SHP77 treated with DMSO at 0.1 percent for 48 hours (cell line): ENCODE results near the gene KCTD5.
A peak's percentile ranks its signal among the peaks of the same experiment; 100 is the strongest.

Experiments used
- DNase-seq: peaks from one replicate; lab custom pipeline; 2025; lab: John Stamatoyannopoulos, UW

KCTD5 gene

DNA sequence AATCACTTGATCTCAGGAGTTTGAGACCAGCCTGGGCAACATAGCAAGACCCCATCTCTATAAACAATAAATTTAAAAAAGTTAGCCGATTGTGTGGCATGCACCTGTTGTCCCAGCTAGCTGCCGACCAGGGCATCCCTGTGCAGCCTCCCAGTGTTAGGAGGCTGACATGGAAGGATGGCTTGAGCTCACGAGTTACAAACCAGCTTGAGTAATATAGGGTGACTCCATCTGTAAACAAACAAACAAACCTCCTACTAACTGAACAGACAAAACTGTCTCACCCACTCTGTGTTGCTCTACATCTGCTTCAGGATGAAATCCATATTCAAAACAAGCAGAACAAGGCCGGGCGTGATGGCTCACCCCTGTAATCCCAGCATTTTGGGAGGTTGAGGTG lies 44.6 kb downstream of the KCTD5 start:
- DNase-seq, result no peak

DNA sequence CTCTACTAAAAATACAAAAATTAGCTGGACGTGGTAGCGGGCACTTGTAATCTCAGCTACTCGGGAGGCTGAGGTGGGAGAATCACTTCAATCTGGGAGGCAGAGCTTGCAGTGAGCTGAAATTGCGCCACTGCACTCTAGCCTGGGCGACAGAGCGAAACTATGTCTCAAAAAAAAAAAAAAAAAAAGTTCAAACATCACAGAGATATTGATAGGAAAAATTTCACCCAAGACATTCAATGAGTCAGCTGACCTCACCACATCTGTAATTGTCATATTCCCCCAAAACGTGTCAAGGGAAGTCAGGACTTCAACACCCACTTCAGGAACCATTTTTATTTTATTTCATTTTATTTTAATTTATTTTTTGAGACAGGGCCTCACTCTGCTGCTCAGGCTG lies 45.7 kb downstream of the KCTD5 start:
- no peak for DNase-seq

DNA sequence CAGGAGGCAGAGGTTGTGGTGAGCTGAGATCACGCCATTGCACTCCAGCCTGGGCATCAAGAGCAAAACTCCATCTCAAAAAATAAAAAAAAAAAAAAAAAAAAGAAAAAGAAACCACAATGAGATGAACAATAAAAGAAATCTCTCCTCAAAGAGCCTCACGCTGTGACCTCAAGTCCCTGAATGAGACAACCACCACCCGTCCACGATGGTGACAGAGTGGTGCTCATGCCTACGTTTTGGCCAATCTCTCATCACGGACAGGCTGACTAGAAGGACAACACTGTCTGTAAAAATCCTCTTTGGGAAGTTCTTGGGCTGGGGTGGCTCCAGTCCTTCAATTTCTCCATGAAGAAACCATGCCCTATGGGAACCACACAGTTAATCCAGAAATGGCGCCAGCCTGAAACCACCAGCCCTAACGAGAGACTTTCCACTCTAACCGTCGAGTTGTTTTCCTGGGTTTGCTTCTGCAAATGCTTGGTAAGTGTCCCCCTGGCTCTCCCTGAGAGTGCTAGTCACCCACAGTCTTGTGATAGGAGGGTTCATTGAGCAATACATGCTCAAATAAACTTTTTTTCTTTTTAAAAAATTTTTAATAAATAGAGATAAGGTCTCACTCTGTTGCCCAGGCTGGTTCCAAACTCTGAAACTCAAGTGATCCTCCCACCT lies 52.7 kb downstream of the KCTD5 start:
- DNase-seq, result no peak

DNA sequence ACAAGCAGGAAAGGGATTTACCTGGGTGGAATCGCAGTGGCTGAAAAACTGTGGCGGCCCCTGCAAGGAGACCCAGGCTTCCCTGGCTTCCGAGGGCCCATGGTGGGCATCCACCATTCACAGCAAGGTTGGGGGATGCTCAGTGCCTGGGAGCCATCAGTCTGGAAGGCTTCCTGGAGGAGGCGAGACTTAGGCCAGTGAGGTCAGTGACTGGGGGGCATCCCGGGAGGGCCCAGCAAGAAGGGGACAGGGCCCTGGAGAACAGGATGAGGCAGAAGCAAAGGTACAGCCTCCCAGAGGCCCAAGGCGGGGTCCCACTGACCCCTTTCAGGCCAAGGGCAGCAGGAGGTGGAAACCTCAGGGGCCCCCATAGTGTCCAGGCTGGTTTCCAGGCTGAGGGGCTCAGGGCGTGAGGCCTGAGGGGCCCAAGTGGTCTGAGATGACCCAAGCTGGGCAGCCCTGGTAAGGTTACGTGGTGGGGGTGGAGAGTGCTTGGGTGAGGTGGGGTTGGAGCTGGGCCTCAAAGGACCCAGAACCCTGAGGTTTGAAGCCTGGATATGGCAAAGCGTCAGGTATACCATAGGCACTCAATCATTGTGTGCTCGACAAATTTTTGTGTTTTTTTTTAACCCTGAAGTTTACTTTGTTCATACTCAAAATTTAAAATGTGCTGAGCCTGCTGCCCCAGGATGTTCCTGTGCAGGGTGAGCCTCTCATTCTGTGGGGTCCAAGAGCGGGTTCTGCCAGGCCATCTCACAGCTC lies 54.3 kb downstream of the KCTD5 start:
- no peak for DNase-seq

DNA sequence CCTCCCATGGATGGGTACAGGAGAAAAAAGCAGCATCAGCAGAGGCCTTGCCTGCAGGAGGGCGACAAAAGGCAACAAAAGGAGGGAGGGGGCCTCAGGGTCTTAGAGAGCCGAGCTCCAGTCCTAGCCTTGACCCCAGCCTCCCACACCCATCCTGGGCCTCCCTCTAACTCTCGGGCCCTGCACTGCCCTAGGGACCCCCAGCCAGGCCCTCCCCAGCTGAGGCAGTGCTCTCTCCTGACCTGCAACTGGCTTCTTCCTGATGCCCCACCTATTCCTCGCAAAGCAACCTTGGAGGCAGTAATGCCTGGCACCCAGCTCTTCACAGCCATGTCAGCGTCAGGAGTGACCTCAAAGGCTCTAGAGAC lies 54.9 kb downstream of the KCTD5 start:
- DNase-seq, result no peak

DNA sequence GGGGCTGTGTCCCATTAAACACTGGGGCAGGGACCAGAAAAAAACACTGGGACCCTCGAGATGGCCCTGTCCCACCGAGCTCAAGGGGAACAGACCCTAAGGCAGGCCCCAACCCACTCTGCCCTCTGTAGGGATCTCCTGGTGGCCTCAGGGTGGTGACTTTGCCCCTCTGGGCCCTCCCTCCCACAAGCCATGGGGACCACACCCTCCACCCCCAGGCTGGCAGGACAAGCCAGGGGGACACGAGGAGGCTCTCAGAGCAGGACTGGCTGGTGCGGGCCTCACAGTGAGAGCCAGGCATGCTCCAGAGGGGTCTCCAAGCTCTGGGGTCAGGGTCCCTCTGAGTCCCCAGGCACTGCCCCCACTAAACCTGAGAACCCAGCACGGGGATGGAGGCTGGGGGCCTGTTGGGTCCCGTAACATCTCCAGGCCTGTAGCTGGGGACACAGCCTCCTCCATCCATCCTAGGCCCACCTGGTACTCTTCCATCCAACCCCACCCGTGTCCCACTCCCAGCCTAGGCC lies 55.6 kb downstream of the KCTD5 start:
- DNase-seq, result no peak

DNA sequence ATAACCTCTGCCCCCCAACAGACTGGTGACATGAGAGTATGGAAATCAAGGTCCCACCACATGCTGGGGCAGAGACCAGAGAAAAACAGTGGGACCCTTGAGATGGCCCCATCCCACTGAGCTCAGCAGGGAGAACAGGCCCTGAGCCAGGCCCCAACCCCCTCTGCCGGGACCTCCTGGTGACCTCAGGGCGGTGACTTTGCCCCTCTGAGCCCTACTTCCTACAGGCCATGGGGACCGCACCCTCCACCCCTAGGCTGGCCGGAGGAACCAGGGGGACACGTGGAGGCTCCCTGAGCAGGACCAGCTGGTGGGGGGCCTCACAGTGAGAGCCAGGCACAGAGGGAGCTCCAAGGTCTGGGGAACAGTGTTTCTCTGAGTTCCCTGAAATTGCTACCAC lies 56.3 kb downstream of the KCTD5 start:
- DNase-seq, result no peak

DNA sequence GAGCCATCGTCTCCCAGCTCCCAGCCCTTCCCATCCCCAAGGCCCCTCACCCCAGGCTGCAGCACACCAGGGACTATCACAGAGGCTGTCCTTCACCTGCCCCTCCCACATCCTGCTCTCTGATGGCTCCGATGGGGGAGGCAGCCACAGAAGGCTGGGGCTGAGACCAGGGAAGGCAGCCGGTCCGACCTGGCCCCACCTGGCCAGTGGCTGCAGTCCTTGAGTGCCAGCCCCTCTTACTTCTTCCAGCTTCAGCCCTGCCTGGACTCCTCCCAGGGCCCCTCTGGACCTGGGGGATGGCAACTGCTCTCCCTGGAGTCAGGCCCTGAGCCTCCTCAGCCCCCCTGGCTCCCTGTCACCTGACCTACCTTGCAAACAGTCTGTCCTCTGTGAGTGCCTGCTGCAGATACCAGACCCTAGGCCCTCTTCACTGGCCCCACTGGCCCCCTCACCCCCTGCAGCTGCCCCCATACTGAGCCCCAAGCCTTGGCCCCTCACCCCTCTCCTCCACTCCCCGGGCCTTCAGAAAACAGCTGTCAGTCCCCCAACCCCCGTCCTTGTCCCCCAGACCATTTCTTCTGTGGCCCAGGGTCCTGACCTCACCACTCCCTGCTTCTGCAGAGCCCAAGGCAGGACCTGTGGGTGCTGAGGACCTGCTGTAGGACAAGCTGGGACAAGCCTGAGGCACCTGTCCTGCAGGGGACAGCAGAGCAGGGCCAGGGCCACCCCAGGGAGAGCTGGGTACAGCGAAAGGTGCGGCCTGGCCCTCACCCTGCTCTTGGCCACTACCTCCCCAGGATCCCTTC lies 57.5 kb downstream of the KCTD5 start:
- no peak for DNase-seq

DNA sequence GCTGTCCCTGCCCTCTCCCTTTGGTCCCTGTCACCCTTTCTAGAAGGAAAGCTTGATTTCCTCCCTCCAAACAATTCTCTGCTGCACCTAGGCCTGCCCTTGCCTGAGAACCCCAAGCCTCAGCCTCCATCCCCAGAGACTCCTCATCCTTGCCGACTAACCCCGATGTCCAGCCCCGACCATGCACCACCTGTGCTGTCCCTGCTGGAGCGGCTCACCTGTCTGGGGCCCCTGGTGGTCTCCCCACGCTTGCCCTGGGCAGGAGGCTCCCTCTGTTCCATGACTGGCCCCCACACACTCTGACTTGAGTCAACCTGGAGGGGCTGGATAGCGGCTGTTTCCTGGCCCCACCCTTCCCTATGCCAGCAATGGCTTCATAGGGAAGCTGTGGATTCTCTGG lies 58.2 kb downstream of the KCTD5 start:
- no peak for DNase-seq

DNA sequence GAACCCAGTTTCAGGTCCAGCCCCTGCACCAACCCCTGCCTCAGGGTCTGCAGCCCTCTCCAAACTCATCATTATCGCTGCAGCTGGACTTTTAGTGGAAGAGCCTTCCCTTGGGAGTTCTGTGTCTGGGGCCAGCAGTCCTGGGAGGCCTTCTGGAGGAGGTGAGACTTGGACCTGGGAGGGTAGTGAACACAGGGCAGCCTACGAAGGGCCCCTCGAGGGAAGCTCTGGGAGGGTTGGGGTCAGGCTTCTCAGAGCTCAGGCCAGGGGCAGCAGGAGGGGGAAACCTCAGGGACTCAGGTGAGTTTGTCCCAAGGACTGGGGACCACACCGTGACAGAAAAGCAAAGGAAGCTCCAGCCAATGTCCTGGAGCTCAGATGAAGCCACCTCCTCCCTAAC lies 58.8 kb downstream of the KCTD5 start:
- DNase-seq, result no peak

DNA sequence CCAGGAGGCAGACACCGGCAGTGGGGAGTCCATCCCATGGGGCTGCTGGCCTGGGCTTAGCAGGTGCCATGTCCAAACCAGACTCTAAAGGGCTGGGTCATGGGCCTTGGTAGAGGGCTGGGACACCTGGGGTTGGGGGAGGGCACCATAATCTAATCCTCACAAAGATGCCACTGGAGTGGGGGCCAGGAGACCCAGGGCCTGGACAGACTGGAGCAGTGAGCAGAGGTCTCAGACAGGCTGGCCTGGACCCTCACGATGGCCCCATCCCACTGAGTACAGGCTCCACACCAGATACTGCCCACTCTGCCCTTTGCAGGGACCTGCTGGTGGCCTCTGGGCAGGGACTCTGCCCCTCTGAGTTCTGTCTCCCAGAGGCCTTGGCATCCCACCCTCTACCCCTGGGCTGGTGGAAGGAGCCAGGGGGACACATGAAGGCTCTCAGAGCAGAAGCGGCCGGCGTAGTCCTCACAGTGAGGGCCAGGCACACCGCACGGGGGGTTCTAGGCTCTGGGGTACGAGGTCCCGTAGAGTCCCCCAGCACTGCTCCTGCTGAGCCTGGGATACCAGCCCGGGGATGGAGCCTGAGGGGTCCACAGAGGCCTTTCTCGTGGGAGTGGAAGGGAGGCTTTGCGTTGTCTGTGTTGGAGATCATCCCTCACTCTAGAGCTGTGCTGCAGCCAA lies 60.1 kb downstream of the KCTD5 start:
- no peak for DNase-seq

DNA sequence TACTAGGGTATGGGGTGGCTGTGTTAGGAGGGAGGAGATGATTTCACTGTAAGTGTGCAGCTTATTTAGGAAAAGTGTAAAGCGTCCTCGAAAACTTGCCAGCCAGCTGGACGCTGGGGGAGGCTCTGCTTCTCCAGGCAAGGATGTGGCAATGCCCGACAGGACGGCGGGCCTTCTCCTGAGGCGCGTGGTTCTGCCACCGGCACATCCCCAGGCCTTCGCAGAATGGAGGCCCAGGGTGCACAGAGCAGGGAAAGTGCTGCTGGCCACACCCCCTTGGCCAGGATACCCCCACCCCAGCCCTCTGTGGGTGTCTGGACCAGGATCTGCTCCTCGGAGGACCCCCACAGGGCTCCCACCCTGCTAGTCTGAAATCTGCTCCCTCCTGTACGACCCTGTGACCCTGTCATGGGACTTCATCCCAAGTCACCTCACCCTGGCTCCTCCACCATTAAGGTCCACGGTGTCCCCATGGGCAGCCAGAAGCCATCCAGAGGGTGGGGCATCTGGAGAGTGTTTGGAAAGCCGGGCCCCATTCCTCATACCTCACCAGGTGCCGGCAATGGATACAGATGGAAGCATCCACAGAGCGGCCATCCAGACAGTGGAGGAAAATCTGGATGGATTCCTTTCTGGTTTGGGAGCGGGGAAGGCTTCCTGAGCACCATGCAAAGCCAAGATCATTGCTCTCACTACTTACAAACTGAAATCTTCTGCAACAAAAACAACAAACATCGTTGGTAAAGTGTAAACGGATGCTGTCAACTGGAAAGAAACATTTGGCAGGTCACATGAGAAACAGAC lies 60.9 kb downstream of the KCTD5 start:
- DNase-seq, result no peak

DNA sequence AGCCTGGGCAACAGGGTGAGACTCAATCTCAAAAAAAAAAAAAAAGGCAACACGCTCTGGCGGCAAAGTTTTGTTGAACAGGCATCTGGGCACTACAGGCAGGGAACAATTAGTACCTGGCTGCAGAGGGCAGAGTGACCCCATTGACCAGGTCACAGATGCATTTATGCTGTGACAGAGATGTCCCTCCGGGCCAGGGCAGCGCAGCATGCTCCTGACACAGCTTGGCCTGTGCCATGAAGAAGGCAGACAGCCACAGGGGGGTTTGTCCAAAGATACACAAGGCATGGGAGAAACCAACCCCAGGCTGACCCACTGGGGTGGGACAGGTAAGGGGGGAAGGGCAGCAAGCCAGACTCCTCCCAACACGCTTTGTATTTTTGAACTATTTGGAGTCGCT lies 62.4 kb downstream of the KCTD5 start:
- DNase-seq, result no peak

DNA sequence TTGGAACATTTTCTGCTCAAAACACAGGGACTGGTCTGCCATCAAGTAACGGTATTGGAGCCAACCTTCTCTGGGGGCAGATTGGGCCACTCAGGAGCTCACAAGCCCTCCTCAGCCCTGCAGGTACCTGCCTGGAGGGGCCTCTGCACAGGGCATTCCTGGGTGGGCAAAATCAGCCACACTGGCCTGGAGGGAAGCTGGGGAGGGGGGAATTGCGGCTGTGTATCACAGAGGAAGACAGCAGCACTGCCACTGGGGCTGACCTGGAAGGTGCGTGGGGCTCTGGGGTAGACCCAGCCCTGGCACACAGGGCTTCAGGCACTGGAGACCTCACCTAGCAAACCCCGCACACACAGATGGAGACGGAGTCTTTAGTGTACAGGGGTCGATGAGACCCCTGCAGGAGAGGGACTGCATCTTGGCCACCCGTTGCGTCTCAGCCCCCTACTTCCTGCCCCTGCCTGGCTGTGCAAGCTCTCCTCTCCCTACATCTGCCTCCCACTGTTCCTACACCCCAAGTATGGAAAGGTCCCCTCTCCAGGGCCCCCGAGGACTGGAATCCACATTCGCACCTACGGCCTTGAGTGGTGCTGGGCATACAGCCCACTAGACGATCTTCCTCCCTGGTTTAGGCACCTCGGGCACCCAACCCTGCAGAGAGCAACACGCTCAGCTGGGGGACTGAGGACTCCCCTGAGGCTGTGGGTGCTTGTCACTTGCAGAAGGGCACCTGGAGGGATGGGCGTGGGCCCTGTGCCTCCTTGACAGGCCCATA lies 63.0 kb downstream of the KCTD5 start:
- DNase-seq, result no peak

DNA sequence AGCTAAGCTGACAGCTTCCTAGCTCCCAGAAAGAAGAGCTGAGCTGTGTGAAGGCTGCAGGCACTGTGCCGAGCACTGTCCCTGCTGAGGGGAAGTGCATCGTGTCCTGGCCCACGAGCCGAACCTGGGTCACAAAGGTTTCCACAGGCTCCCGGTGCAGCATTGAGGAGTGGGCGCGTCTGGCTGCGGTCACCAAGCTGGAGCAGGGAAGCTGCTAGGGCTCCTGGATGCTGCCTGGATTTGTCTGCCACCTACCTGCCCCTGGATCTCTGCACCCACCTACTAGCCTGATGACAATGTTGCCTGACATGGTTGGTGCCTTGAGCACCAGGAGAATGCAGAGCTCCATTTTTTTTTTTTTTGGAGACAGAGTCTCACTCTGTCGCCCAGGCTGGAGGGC lies 63.6 kb downstream of the KCTD5 start:
- no peak for DNase-seq

DNA sequence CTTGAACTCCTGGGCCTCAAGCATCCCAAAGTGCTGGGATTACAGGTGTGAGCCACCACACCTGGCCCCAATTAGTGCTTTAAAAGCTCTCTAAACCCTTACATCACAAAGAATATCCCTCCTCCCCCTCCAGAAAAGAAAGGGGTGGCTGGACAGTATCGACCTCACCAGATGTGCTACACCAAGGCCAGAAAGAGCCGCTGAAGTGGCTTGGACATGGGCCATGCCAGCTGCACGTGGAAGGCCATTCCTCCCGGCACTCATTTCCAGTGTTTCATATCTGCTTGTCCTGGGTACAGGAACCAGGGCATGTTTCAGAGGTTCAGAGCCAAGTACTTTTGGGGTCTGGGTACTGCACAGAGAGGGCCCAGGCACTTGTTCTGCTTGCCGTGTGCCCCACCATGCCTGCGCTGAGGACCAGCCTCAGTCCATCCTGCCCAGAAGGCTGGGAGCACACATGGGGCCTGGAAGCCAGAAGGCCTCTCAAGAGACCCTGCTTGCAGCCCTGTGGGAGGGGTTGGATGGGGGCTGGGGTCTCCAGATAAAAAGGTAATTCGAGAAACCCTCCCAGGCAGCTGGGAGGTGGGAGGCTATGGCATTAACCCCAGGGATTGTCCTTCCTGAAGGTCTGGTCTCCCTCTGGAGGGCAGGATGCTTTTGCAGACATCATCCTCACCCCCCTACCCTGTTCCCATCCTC lies 66.6 kb downstream of the KCTD5 start:
- peak; percentile 44 for DNase-seq

DNA sequence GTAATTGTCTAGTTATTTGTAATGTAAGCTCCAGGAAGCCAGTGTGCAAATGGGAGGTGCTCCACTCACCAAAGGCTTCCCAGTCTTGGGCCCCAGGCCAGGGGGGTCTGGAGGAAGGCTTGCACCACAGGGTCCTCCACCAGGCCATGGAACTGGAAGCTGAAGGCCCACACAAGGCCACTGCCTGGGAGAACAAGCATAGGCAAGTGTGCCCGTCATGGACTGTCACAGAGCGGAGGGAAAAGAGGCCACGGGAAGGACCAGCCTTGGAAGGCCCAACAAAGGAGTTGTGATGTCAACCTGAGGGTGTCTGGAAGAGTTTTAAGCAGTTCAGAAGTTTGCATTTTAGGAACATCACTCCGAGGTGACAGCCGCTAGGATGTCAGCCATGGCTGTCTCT lies 67.2 kb downstream of the KCTD5 start:
- no peak for DNase-seq

DNA sequence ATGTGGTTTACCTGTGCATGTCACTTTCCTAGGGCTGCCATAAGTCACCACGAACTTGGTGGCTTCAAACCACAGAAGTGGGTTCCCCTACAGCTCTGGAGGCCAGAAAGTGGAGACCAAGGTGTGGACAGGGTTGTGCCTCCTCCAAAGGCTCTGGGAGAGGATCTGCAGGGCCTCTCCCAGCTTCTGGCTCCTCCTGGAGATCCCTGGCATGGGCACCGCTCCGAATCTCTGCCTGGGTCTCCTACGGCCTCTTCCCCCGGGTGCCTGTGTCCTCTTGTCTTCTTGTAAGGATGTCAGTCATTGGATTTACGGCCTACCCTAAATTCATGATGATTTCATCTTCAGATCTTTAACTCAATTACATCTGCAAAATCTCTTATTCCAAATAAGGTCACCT lies 67.6 kb downstream of the KCTD5 start:
- DNase-seq, result no peak

DNA sequence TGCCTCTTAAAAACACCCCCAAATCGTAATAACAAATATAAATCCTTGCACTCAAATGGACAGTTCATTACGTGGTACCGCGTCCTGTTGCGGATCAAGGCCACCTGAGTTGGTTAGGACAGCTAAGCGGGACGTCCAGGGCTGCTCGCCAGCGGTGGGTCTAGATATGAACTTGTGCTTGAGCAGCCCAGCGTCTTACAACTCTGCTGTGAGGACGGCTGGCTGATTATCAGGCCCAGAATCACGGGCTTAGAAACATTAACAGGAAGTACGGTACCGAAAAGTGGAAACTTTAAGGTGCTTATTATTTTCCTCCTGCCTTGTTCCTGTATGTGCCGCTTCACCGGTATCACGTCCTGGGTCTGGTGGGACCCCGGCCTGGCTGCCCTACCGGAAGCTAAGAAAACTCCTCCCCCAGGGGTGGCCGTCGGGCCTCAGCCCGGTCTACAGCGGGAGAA lies 69.3 kb downstream of the KCTD5 start:
- DNase-seq, result peak; percentile 77
